Upper lobe of left lung (tissue), 4 donors: ENCODE data around the gene TLCD5.

ENCODE experiments used
- POLR2AphosphoS5 ChIP-seq, 2 donors: sonication (generic); formaldehyde crosslinking; IDR thresholded peaks; one replicate each; pipeline ENCODE4 v1.5.1; 2017; ENCODE audit warnings: antibody characterized with exemption in 2 of 2
- TF ChIP-seq, protein P1 (sequence below), 6 experiments: fragments of 450-650 bp in 4 of 6; fragments of 200-600 bp in 2 of 6; sonication (generic) in 2 of 6; IDR thresholded peaks; one replicate each; pipeline ENCODE4 v1.5.1; 2016 to 2019; ENCODE audit warnings: antibody characterized with exemption in 6 of 6

DNA sequence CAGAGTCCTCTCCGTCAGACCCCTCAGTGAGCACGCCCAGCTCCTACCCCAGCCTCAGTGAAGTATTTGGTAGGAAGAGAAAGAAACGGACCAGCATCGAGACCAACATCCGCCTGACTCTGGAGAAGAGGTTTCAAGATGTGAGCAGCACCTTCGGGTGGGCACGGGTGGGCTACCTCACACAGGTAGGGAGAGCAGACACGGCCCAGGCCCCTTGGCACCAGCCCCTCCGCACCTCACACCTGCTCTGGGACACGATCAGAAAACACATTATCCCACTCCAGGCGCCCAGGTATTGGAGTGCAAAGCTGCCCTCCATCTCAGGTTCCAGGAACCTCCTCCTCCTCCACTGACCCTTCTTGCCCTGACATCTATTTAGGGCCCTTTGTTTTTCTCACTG, 17.6 kb upstream of the TLCD5 start:
- no peak for TF ChIP-seq POLR2AphosphoS5 (IDR thresholded peaks at IDR 0.05)
- TF ChIP-seq, protein P1, sequence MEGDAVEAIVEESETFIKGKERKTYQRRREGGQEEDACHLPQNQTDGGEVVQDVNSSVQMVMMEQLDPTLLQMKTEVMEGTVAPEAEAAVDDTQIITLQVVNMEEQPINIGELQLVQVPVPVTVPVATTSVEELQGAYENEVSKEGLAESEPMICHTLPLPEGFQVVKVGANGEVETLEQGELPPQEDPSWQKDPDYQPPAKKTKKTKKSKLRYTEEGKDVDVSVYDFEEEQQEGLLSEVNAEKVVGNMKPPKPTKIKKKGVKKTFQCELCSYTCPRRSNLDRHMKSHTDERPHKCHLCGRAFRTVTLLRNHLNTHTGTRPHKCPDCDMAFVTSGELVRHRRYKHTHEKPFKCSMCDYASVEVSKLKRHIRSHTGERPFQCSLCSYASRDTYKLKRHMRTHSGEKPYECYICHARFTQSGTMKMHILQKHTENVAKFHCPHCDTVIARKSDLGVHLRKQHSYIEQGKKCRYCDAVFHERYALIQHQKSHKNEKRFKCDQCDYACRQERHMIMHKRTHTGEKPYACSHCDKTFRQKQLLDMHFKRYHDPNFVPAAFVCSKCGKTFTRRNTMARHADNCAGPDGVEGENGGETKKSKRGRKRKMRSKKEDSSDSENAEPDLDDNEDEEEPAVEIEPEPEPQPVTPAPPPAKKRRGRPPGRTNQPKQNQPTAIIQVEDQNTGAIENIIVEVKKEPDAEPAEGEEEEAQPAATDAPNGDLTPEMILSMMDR (IDR thresholded peaks at IDR 0.05) = no peak
